Neural crest cell (in vitro differentiated cells): ENCODE results near the gene TBC1D3B. TPM values are rescaled to one million over a fixed set of nuclear protein-coding genes. Genes with fewer than 3 reads are reported as not detected.
"Not testable (repeated sequence)": the region's sequence is repeated elsewhere in the genome, so short reads cannot be mapped to it uniquely, and the experiment has no call there.

Source experiments
- DNase-seq: peaks from one replicate; pipeline ENCODE4 v3.0.0; 2021; ENCODE audit warnings: low read depth, mixed read lengths, low spot score
- H3K27ac Mint-ChIP-seq: one replicate; pipeline ENCODE4 v1.8.0; 2021; ENCODE audit warnings: mild to moderate bottlenecking, mixed read lengths; ENCODE audit not compliant: unreplicated experiment
- H3K27me3 Mint-ChIP-seq: 2 replicates; pipeline ENCODE4 v1.8.0; 2021; ENCODE audit warnings: low read depth, mild to moderate bottlenecking, mixed read lengths
- H3K36me3 Mint-ChIP-seq: 2 replicates; pipeline ENCODE4 v1.8.0; 2021; ENCODE audit warnings: low read depth, mild to moderate bottlenecking, mixed read lengths
- H3K4me1 Mint-ChIP-seq: 2 replicates; pipeline ENCODE4 v1.8.0; 2021; ENCODE audit warnings: mixed read lengths
- H3K4me3 Mint-ChIP-seq: one replicate; pipeline ENCODE4 v1.8.0; 2021; ENCODE audit warnings: mild to moderate bottlenecking, mixed read lengths
- H3K9me3 Mint-ChIP-seq: 2 replicates; pipeline ENCODE4 v1.8.0; 2021; ENCODE audit warnings: mixed read lengths
- CTCF ChIP-seq: fragments of 200-600 bp; sonication (generic); conservative IDR thresholded peaks from 2 replicates; pipeline ENCODE4 v1.5.0; 2021; ENCODE audit warnings: antibody characterized with exemption, mild to moderate bottlenecking
- total RNA-seq: library from RNA; stranded (reverse); gene quantifications from 2 replicates; pipeline ENCODE4 v1.2.1, GENCODE V29; 2021

TBC1D3B gene
- total RNA-seq, 1 donor from 2014 or later, result 12.5 TPM

- no peaks in the 10 kb centered on the region for H3K9me3 Mint-ChIP-seq
- TF ChIP-seq CTCF, result no peak
- no peak overlapping the region for H3K27ac Mint-ChIP-seq
- peaks cover 4% of the 10 kb centered on the region for H3K4me1 Mint-ChIP-seq
- H3K36me3 Mint-ChIP-seq, result no peaks in the 10 kb centered on the region
- DNase-seq, result no peak
- H3K27me3 Mint-ChIP-seq, result peaks cover 2% of the 10 kb centered on the region
- H3K4me3 Mint-ChIP-seq, result no peak overlapping the region
Measured at GRCh38 chr17:36205637-36206485, 29.4 kb upstream of the TBC1D3B start.

- H3K4me1 Mint-ChIP-seq, result peaks cover 4% of the 10 kb centered on the region
- no peaks in the 10 kb centered on the region for H3K36me3 Mint-ChIP-seq
- peaks cover 2% of the 10 kb centered on the region for H3K27me3 Mint-ChIP-seq
- no peak overlapping the region for H3K27ac Mint-ChIP-seq
- TF ChIP-seq CTCF, result no peak
- no peak for DNase-seq
- H3K9me3 Mint-ChIP-seq, result no peaks in the 10 kb centered on the region
- no peak overlapping the region for H3K4me3 Mint-ChIP-seq
Measured at GRCh38 chr17:36204724-36205500, 28.5 kb upstream of the TBC1D3B start.

- TF ChIP-seq CTCF, result no peak
- Mint-ChIP-seq H3K4me3 (no peak overlapping the region), H3K27me3 (peaks cover 5% of the 10 kb centered on the region), H3K36me3 (no peaks in the 10 kb centered on the region), H3K9me3 (no peaks in the 10 kb centered on the region), H3K4me1 (peaks cover 4% of the 10 kb centered on the region), H3K27ac (no peak overlapping the region)
- DNase-seq, result no peak
Measured at GRCh38 chr17:36203335-36203734, 26.9 kb upstream of the TBC1D3B start.

GRCh38 chr17:36201506-36201905 lies 25.1 kb upstream of the TBC1D3B start:
- H3K4me3 Mint-ChIP-seq, H3K9me3 Mint-ChIP-seq, DNase-seq, H3K36me3 Mint-ChIP-seq, H3K4me1 Mint-ChIP-seq, H3K27me3 Mint-ChIP-seq, H3K27ac Mint-ChIP-seq: not testable (repeated sequence)

- H3K9me3 Mint-ChIP-seq, H3K4me3 Mint-ChIP-seq, DNase-seq, H3K4me1 Mint-ChIP-seq, H3K36me3 Mint-ChIP-seq, H3K27me3 Mint-ChIP-seq, H3K27ac Mint-ChIP-seq: not testable (repeated sequence)
Measured at GRCh38 chr17:36201102-36201501, 24.7 kb upstream of the TBC1D3B start.

- Mint-ChIP-seq H3K4me1 (peaks cover 10% of the 10 kb centered on the region), H3K9me3 (no peaks in the 10 kb centered on the region), H3K36me3 (no peaks in the 10 kb centered on the region), H3K27ac (no peak overlapping the region), H3K27me3 (peaks cover 10% of the 10 kb centered on the region), H3K4me3 (no peak overlapping the region)
- DNase-seq, result no peak
- TF ChIP-seq CTCF, result no peak
Measured at GRCh38 chr17:36198831-36199465, 22.5 kb upstream of the TBC1D3B start.
